NT2/D1 (cell line): Measurements from ENCODE around the gene ELK3.

Experiments
- SUZ12 ChIP-seq: IDR thresholded peaks from 2 replicates; pipeline ENCODE4 v1.6.1; 2011; ENCODE audit not compliant: insufficient read length, insufficient read depth; ENCODE audit errors: extremely low read depth
- YY1 ChIP-seq: IDR thresholded peaks from 2 replicates; pipeline ENCODE4 v1.6.1; 2011; ENCODE audit not compliant: insufficient read length, insufficient read depth
- ZNF274 ChIP-seq: IDR thresholded peaks from 2 replicates; pipeline ENCODE4 v1.6.1; 2011; ENCODE audit warnings: mild to moderate bottlenecking, low read depth, low read length

DNA sequence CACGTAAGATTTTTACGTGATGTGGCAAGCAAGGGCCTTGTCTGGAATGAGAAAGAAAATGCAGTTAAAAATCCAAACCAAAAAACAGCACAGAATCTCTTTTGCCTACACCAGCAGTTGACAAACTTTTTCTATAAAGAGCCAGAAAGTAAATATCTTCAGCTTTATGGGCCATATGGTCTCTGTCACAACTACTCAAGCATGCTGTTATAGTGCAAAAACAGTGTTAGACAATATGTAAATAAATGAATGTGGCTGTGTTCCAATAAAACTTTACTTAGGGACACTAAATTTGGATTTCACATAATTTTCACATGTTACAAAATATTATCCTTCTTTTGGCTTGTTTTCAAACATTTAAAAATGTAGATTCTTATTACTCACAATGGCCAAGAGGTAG lies 6.2 kb upstream of the ELK3 start:
- no peak for TF ChIP-seq ZNF274
- no peak for TF ChIP-seq YY1
- no peak for TF ChIP-seq SUZ12
